Heart left ventricle (tissue), 13 donors: ENCODE results near the gene HDAC5.

ENCODE experiments used
- CTCF ChIP-seq, 12 donors: fragments of 200-600 bp; sonication (generic) in 4 of 12; IDR thresholded peaks; one replicate each; pipeline versions ENCODE4 v1.5.0 to v1.8.0; 2018 to 2022; ENCODE audit warnings: antibody characterized with exemption in 12 of 12, mild to moderate bottlenecking in 5 of 12
- POLR2A ChIP-seq, 2 donors: fragments of 450-650 bp; IDR thresholded peaks; one replicate each; pipeline ENCODE4 v1.6.1; 2017; ENCODE audit warnings: antibody characterized with exemption in 2 of 2, mild to moderate bottlenecking in 2 of 2, moderate library complexity in 2 of 2
- donor health status: ischemic (EF 13 %, LVEDD 7.1; RV severe dilation, severe dysfunction).
- donor health status: DM: no; HTN: yes; CAD: no.
- donor health status: DM: no; HTN: no; CAD: no.
- donor health status: ischemic (EF 25% LVEDD 6.9; RV normal size, moderate dysfunction).
- donor health status: ischemic (EF 25% LVEDD 5.7; RV mildly dilated, moderate dysfunction).
- donor health status: ischemic (EF 35%, LVEDD 5.7; RV mildly dilated, moderate dysfunction).
- donor health status: nonischemic (EF 11% LVEDD 7.7; RV severe dilation, severe dysfunction).
- donor health status: DM: yes; HTN: yes; CAD: no.
- donor health status: PGD.
- donor health status: ischemic (EF 29% LVEDD 5.4; RV normal size, mild dysfunction).
- donor health status: nonischemic (EF 23%, LVEDD 6.1; RV moderate dilation, normal function).

GRCh38 chr17:44108440-44109311, 14.8 kb downstream of the HDAC5 start:
- no peak for TF ChIP-seq CTCF (IDR thresholded peaks at IDR 0.05)
- peak in 1 of 2 donors; percentile 52 for TF ChIP-seq POLR2A (IDR thresholded peaks at IDR 0.05)
